Measurements from ENCODE around the gene MAMDC4.
"Not testable (repeated sequence)": the region's sequence is repeated elsewhere in the genome, so short reads cannot be mapped to it uniquely, and the experiment has no call there.

MAMDC4 gene

GRCh38 chr9:136867917-136868316 is 15.8 kb downstream of the MAMDC4 start:
- Histone ChIP-seq H3K27me3 (ENCODE audit: insufficient read depth, low read length) (no peaks in the 10 kb centered on the region), H2BK5ac (ENCODE audit: low read depth, low read length, poor library complexity) (no peak overlapping the region), H2BK12ac (ENCODE audit: low read length) (no peak overlapping the region), H3K4me1 (ENCODE audit: control insufficient read depth in 1 of 2, insufficient read depth in 2 of 2, low read length in 2 of 2) (peaks cover 6 to 7% of the 10 kb centered on the region in 2 experiments), H3K18ac (ENCODE audit: low read length) (no peak overlapping the region), H3K23ac (ENCODE audit: low read length) (no peak overlapping the region), H4K8ac (ENCODE audit: low read depth, low read length) (no peak overlapping the region), H3K4me3 (ENCODE audit: low read depth, low read length) (no peak overlapping the region), H2AK5ac (ENCODE audit: low read length) (no peak overlapping the region), H3K9ac (ENCODE audit: low read length) (no peak overlapping the region), H2AFZ (ENCODE audit: insufficient read depth, low read length, poor library complexity) (no peak overlapping the region), H3K4ac (ENCODE audit: low read depth, low read length) (no peak overlapping the region), H4K12ac (ENCODE audit: low read depth, low read length) (no peak overlapping the region), H3K79me1 (ENCODE audit: low read length) (peaks cover 4% of the 10 kb centered on the region), H3K79me2 (ENCODE audit: control insufficient read depth, insufficient read depth, low read length, poor library complexity) (peaks cover 10% of the 10 kb centered on the region), H3K36me3 (ENCODE audit: control insufficient read depth in 1 of 2, insufficient read depth in 2 of 2, low read length in 2 of 2) (peaks cover 11 to 18% of the 10 kb centered on the region in 2 experiments), H3K4me2 (ENCODE audit: low read length) (no peak overlapping the region), H3K14ac (ENCODE audit: low read length) (no peak overlapping the region), H2BK120ac (ENCODE audit: insufficient read depth, low read length, poor library complexity) (no peak overlapping the region), H3K27ac (ENCODE audit: low read depth, low read length) (no peak overlapping the region), H3K9me3 (ENCODE audit: insufficient read depth, low read depth, low read length) (peaks cover 25% of the 10 kb centered on the region), H4K91ac (ENCODE audit: low read depth, low read length) (no peak overlapping the region)
- DNase-seq, result no peak
- no CpG with 5 or more reads among the region's 18 CpGs for WGBS (ENCODE audit: extremely low coverage, insufficient coverage, insufficient read length)

GRCh38 chr9:136868644-136869043 is 16.5 kb downstream of the MAMDC4 start:
- WGBS (ENCODE audit: extremely low coverage, insufficient coverage, insufficient read length), result no CpG with 5 or more reads among the region's 11 CpGs
- H4K8ac ChIP-seq (ENCODE audit: low read depth, low read length), result no peak overlapping the region
- no peak overlapping the region for H2AK5ac ChIP-seq (ENCODE audit: low read length)
- peaks cover 10% of the 10 kb centered on the region for H3K79me2 ChIP-seq (ENCODE audit: control insufficient read depth, insufficient read depth, low read length, poor library complexity)
- no peak overlapping the region for H3K14ac ChIP-seq (ENCODE audit: low read length)
- peaks cover 6 to 7% of the 10 kb centered on the region in 2 experiments for H3K4me1 ChIP-seq (ENCODE audit: control insufficient read depth in 1 of 2, insufficient read depth in 2 of 2, low read length in 2 of 2)
- no peak overlapping the region for H4K12ac ChIP-seq (ENCODE audit: low read depth, low read length)
- H3K9ac ChIP-seq (ENCODE audit: low read length), result no peak overlapping the region
- H3K4me2 ChIP-seq (ENCODE audit: low read length), result no peak overlapping the region
- peaks cover 4% of the 10 kb centered on the region for H3K79me1 ChIP-seq (ENCODE audit: low read length)
- no peak overlapping the region for H2BK120ac ChIP-seq (ENCODE audit: insufficient read depth, low read length, poor library complexity)
- peak overlapping the region; percentile 5 for H3K4me3 ChIP-seq (ENCODE audit: low read depth, low read length)
- H2BK12ac ChIP-seq (ENCODE audit: low read length), result no peak overlapping the region
- H3K27me3 ChIP-seq (ENCODE audit: insufficient read depth, low read length), result no peaks in the 10 kb centered on the region
- no peak for DNase-seq
- no peak overlapping the region for H3K18ac ChIP-seq (ENCODE audit: low read length)
- H4K91ac ChIP-seq (ENCODE audit: low read depth, low read length), result no peak overlapping the region
- no peak overlapping the region for H2AFZ ChIP-seq (ENCODE audit: insufficient read depth, low read length, poor library complexity)
- no peak overlapping the region for H3K27ac ChIP-seq (ENCODE audit: low read depth, low read length)
- H3K9me3 ChIP-seq (ENCODE audit: insufficient read depth, low read depth, low read length), result peaks cover 25% of the 10 kb centered on the region
- H3K23ac ChIP-seq (ENCODE audit: low read length), result no peak overlapping the region
- H3K36me3 ChIP-seq (ENCODE audit: control insufficient read depth in 1 of 2, insufficient read depth in 2 of 2, low read length in 2 of 2), result peaks cover 3 to 11% of the 10 kb centered on the region in 2 experiments
- H2BK5ac ChIP-seq (ENCODE audit: low read depth, low read length, poor library complexity), result no peak overlapping the region
- no peak overlapping the region for H3K4ac ChIP-seq (ENCODE audit: low read depth, low read length)

GRCh38 chr9:136869611-136870010 is 17.5 kb downstream of the MAMDC4 start:
- not testable (repeated sequence) for H2BK120ac ChIP-seq (ENCODE audit: insufficient read depth, low read length, poor library complexity); H3K79me1 ChIP-seq (ENCODE audit: low read length); H3K4me3 ChIP-seq (ENCODE audit: low read depth, low read length); H3K36me3 ChIP-seq (ENCODE audit: control insufficient read depth in 1 of 2, insufficient read depth in 2 of 2, low read length in 2 of 2); H2BK12ac ChIP-seq (ENCODE audit: low read length); H3K27ac ChIP-seq (ENCODE audit: low read depth, low read length); H3K14ac ChIP-seq (ENCODE audit: low read length); H3K9ac ChIP-seq (ENCODE audit: low read length); H2AFZ ChIP-seq (ENCODE audit: insufficient read depth, low read length, poor library complexity); H4K12ac ChIP-seq (ENCODE audit: low read depth, low read length); H3K79me2 ChIP-seq (ENCODE audit: control insufficient read depth, insufficient read depth, low read length, poor library complexity); H3K4me1 ChIP-seq (ENCODE audit: control insufficient read depth in 1 of 2, insufficient read depth in 2 of 2, low read length in 2 of 2); H2BK5ac ChIP-seq (ENCODE audit: low read depth, low read length, poor library complexity); DNase-seq; H3K18ac ChIP-seq (ENCODE audit: low read length); H4K8ac ChIP-seq (ENCODE audit: low read depth, low read length); H4K91ac ChIP-seq (ENCODE audit: low read depth, low read length); H3K23ac ChIP-seq (ENCODE audit: low read length); H3K4ac ChIP-seq (ENCODE audit: low read depth, low read length); H3K27me3 ChIP-seq (ENCODE audit: insufficient read depth, low read length); H3K4me2 ChIP-seq (ENCODE audit: low read length); H2AK5ac ChIP-seq (ENCODE audit: low read length)
- peaks cover 25% of the 10 kb centered on the region for H3K9me3 ChIP-seq (ENCODE audit: insufficient read depth, low read depth, low read length)
- no CpG with 5 or more reads among the region's 2 CpGs for WGBS (ENCODE audit: extremely low coverage, insufficient coverage, insufficient read length)

GRCh38 chr9:136875155-136875554 is 23.0 kb downstream of the MAMDC4 start:
- no peaks in the 10 kb centered on the region for H3K4me1 ChIP-seq (ENCODE audit: control insufficient read depth in 1 of 2, insufficient read depth in 2 of 2, low read length in 2 of 2)

More at GRCh38 chr9:136875155-136875554, 23.0 kb downstream of the MAMDC4 start:
- H2AFZ ChIP-seq (ENCODE audit: insufficient read depth, low read length, poor library complexity), result no peak overlapping the region
- no peaks in the 10 kb centered on the region for H3K36me3 ChIP-seq (ENCODE audit: control insufficient read depth in 1 of 2, insufficient read depth in 2 of 2, low read length in 2 of 2)
- no peak overlapping the region for H3K9ac ChIP-seq (ENCODE audit: low read length)
- no peak overlapping the region for H4K8ac ChIP-seq (ENCODE audit: low read depth, low read length)
- H2BK12ac ChIP-seq (ENCODE audit: low read length), result no peak overlapping the region
- H4K12ac ChIP-seq (ENCODE audit: low read depth, low read length), result no peak overlapping the region
- H3K27me3 ChIP-seq (ENCODE audit: insufficient read depth, low read length), result no peaks in the 10 kb centered on the region
- H3K9me3 ChIP-seq (ENCODE audit: insufficient read depth, low read depth, low read length), result peaks cover 15% of the 10 kb centered on the region
- no peak overlapping the region for H3K4ac ChIP-seq (ENCODE audit: low read depth, low read length)
- no peak overlapping the region for H2BK120ac ChIP-seq (ENCODE audit: insufficient read depth, low read length, poor library complexity)
- H3K23ac ChIP-seq (ENCODE audit: low read length), result no peak overlapping the region
- no peak overlapping the region for H3K27ac ChIP-seq (ENCODE audit: low read depth, low read length)
- H4K91ac ChIP-seq (ENCODE audit: low read depth, low read length), result no peak overlapping the region
- no peak overlapping the region for H3K18ac ChIP-seq (ENCODE audit: low read length)
- H3K4me2 ChIP-seq (ENCODE audit: low read length), result no peak overlapping the region
- no CpG with 5 or more reads among the region's 6 CpGs for WGBS (ENCODE audit: extremely low coverage, insufficient coverage, insufficient read length)
- H3K79me1 ChIP-seq (ENCODE audit: low read length), result no peaks in the 10 kb centered on the region
- peak; percentile 36 to 76 for DNase-seq
- H3K79me2 ChIP-seq (ENCODE audit: control insufficient read depth, insufficient read depth, low read length, poor library complexity), result no peaks in the 10 kb centered on the region
- no peak overlapping the region for H3K4me3 ChIP-seq (ENCODE audit: low read depth, low read length)
- no peak overlapping the region for H3K14ac ChIP-seq (ENCODE audit: low read length)
- H2BK5ac ChIP-seq (ENCODE audit: low read depth, low read length, poor library complexity), result no peak overlapping the region
- H2AK5ac ChIP-seq (ENCODE audit: low read length), result no peak overlapping the region

Measured in trophoblast cell (in vitro differentiated cells and primary cell).